HL-60 (cell line): ENCODE data around the gene TNFSF13B.

Source experiments
- CTCF ChIP-seq: IDR thresholded peaks from one replicate; pipeline ENCODE4 v1.5.1; 2011; ENCODE audit warnings: low read length, control low read depth, inconsistent platforms; ENCODE audit not compliant: insufficient read depth
- GABPA ChIP-seq: IDR thresholded peaks from 2 replicates; pipeline ENCODE4 v1.6.1; 2012; ENCODE audit warnings: low read depth
- POLR2AphosphoS5 ChIP-seq: IDR thresholded peaks from 2 replicates; pipeline ENCODE4 v1.6.1; 2012; ENCODE audit warnings: low read depth
- REST ChIP-seq: IDR thresholded peaks from 2 replicates; pipeline ENCODE4 v1.6.1; 2012; ENCODE audit warnings: low read depth; ENCODE audit not compliant: insufficient replicate concordance
- SPI1 ChIP-seq: IDR thresholded peaks from 2 replicates; pipeline ENCODE4 v1.6.1; 2012; ENCODE audit warnings: low read depth, mild to moderate bottlenecking, borderline replicate concordance

DNA sequence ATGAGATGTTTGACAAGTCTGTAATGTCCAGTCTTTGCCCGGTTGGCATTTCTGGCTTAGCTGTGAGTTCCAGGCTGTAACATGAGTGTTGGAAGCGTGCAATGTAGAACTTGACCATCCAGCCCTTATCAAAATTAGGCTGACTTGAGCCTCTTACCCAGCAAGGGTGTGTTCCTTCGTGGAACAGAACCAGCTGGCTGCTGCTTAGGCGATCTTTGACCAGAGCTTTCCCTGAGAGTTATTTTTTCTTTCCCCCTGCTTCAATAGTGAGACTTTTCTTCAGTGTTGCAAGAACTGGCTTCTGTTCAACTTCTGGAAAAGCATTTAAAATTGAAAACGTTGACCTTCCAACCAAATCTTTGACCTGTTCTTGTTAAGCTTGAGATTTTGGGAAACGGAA lies 6.5 kb downstream of the TNFSF13B start:
- no peak for TF ChIP-seq CTCF
- TF ChIP-seq REST, result no peak
- TF ChIP-seq POLR2AphosphoS5, result no peak
- TF ChIP-seq GABPA, result no peak
- TF ChIP-seq SPI1, result no peak
